Esophagus muscularis mucosa (tissue), 4 donors: Measurements from ENCODE around the gene F11R. TPM values are rescaled to one million over a fixed set of nuclear protein-coding genes. Genes with fewer than 3 reads are reported as not detected.

Experiments used
- DNase-seq: peaks from one replicate; pipeline ENCODE4 v3.0.0-alpha.2; 2017; ENCODE audit errors: extremely low spot score
- H3K27ac ChIP-seq, 4 donors: fragments of 200-600 bp; sonication (generic); replicated peaks in 1 of 4; 1 replicate in 3 of 4; 2 replicates in 1 of 4; pipeline ENCODE4 v1.5.1; 2016 to 2019; ENCODE audit warnings: mild to moderate bottlenecking in 1 of 4
- H3K27me3 ChIP-seq, 4 donors: fragments of 200-600 bp; sonication (generic); one replicate each; pipeline versions ENCODE4 v1.5.1 to v1.6.0; 2016 to 2019
- H3K36me3 ChIP-seq, 4 donors: fragments of 200-600 bp; sonication (generic); one replicate each; pipeline ENCODE4 v1.5.1; 2016 to 2019
- H3K4me1 ChIP-seq, 4 donors: fragments of 200-600 bp; sonication (generic); one replicate each; pipeline ENCODE4 v1.5.1; 2016 to 2019
- H3K4me3 ChIP-seq, 4 donors: fragments of 200-600 bp; sonication (generic); 1 replicate in 2 of 4; 2 replicates in 2 of 4; pipeline ENCODE4 v1.5.1; 2016 to 2019; ENCODE audit warnings: mild to moderate bottlenecking in 4 of 4, moderate library complexity in 1 of 4
- H3K9me3 ChIP-seq, 4 donors: fragments of 200-600 bp; sonication (generic); 1 replicate in 3 of 4; 2 replicates in 1 of 4; pipeline ENCODE4 v1.5.1; 2016 to 2019
- EP300 ChIP-seq: sonication (generic); formaldehyde crosslinking; IDR thresholded peaks from one replicate; pipeline ENCODE4 v1.6.1; 2017; ENCODE audit warnings: antibody characterized with exemption
- POLR2A ChIP-seq: fragments of 450-650 bp; IDR thresholded peaks from one replicate; pipeline ENCODE4 v1.6.1; 2017; ENCODE audit warnings: antibody characterized with exemption, moderate library complexity, mild to moderate bottlenecking, low read depth
- POLR2AphosphoS5 ChIP-seq, 2 donors: sonication (generic); formaldehyde crosslinking; IDR thresholded peaks; one replicate each; pipeline ENCODE4 v1.6.1; 2017; ENCODE audit warnings: antibody characterized with exemption in 2 of 2
- WGBS: methylation state at CpG from one replicate; pipeline ENCODE4 v1.1.5; 2018; 5-methylcytosine and 5-hydroxymethylcytosine counted together
- intact Hi-C: fragments of 100-400 bp; cut with DNase I; formaldehyde crosslinking; loops from one replicate; pipeline ENCODE4 v1.15.1; 2023
- total RNA-seq, 4 donors: library from RNA; depleted of rRNA; stranded (reverse); fragments of >200 nt; gene quantifications; one replicate each; pipeline versions ENCODE4 v1.1.0 to v1.2.1, GENCODE V29; 2016
- TF ChIP-seq, protein P1 (sequence below), 3 experiments: fragments of 200-600 bp in 2 of 3; fragments of 450-650 bp in 1 of 3; sonication (generic) in 2 of 3; IDR thresholded peaks; one replicate each; pipeline ENCODE4 v1.5.1; 2017 to 2019; ENCODE audit warnings: antibody characterized with exemption in 3 of 3, mild to moderate bottlenecking in 2 of 3, moderate library complexity in 1 of 3

Gene F11R
- total RNA-seq, 4 donors from 2014 or later = 9.1 to 17.7 (median 14.9) TPM

DNA sequence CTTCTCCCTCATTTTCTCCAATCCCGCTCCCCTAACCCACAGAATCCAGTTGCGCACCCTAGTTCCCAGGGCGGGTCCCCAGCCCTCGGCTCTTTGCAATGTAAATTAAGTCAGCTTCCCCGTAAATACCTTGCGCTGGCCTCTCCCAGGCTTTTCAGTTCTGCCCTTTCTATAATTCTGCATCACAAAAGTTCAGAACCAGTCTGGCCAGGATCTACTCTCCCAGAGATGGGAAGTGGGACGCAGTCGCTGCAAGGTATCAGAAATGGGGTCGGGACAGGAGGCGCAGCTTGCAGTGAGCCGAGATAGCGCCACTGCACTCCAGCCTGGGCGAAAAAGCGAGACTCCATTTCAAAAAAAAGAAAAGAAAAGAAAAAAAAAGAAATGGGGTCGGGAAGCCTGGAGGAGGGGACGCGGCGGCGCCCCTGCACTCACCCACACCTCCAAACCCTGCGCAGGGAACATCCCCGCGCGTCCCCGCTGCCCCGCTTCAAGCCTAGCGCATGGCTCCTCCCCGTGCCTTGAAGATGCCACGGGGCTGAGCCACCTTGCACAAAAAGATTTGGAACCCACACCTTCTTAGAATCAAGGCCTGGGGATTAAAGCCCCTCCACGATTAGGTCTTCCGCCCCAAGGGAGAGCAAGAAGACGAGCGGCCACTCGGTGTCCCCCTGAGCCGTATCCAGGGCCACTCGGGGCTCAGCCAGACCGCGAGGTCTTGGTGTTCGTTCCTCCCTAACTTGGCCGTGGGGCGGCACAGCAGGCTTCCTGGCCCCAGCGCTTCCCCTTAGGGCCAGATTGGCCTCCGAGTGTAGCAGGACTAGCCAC is 39.2 kb downstream of the F11R start:
- peaks cover 6 to 11% (median 9%) of the 10 kb centered on the region in 4 donors for H3K4me1 ChIP-seq
- peaks cover 0 to 55% (median 2%) of the 10 kb centered on the region in 4 donors for H3K27me3 ChIP-seq
- H3K9me3 ChIP-seq = no peaks in the 10 kb centered on the region
- TF ChIP-seq EP300 = no peak
- no peak for DNase-seq
- H3K4me3 ChIP-seq = no peak overlapping the region
- no peaks in the 10 kb centered on the region for H3K36me3 ChIP-seq
- 3% methylated on average over 34 of the region's 42 CpGs for WGBS
- intact Hi-C loops = no loop called here
- no peak overlapping the region for H3K27ac ChIP-seq

DNA sequence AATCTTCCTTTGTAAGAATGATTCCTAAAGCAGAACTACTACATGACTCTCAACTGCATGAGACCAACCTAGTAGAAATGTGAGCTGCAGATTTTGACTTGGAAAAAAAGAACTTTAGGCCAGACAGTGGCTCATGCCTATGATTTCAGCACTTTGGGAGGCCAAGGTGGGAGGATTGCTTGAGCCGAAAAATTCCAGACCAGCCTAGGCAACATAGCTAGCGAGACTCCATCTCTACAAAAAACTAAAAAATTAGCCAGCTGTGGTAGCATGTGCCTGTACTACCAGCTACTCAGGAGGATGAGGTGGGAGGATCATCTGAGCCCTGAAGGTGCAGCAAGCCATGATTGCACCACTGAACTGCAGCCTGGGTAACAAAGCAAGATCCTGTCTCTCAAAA is 41.7 kb downstream of the F11R start:
- 97% methylated on average over 2 of the region's 2 CpGs for WGBS
- H3K27me3 ChIP-seq = peaks cover 0 to 58% (median 2%) of the 10 kb centered on the region in 4 donors
- no peak for TF ChIP-seq POLR2AphosphoS5 (IDR thresholded peaks at IDR 0.05)
- no peak for TF ChIP-seq EP300
- TF ChIP-seq, protein P1, sequence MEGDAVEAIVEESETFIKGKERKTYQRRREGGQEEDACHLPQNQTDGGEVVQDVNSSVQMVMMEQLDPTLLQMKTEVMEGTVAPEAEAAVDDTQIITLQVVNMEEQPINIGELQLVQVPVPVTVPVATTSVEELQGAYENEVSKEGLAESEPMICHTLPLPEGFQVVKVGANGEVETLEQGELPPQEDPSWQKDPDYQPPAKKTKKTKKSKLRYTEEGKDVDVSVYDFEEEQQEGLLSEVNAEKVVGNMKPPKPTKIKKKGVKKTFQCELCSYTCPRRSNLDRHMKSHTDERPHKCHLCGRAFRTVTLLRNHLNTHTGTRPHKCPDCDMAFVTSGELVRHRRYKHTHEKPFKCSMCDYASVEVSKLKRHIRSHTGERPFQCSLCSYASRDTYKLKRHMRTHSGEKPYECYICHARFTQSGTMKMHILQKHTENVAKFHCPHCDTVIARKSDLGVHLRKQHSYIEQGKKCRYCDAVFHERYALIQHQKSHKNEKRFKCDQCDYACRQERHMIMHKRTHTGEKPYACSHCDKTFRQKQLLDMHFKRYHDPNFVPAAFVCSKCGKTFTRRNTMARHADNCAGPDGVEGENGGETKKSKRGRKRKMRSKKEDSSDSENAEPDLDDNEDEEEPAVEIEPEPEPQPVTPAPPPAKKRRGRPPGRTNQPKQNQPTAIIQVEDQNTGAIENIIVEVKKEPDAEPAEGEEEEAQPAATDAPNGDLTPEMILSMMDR (IDR thresholded peaks at IDR 0.05) = no peak
- no peak for TF ChIP-seq POLR2A
- H3K4me1 ChIP-seq = peaks cover 6 to 11% (median 9%) of the 10 kb centered on the region in 4 donors
- H3K4me3 ChIP-seq = no peak overlapping the region
- H3K27ac ChIP-seq = no peak overlapping the region
- no peaks in the 10 kb centered on the region for H3K9me3 ChIP-seq
- intact Hi-C loops = no loop called here
- no peak for DNase-seq
- H3K36me3 ChIP-seq = no peaks in the 10 kb centered on the region

DNA sequence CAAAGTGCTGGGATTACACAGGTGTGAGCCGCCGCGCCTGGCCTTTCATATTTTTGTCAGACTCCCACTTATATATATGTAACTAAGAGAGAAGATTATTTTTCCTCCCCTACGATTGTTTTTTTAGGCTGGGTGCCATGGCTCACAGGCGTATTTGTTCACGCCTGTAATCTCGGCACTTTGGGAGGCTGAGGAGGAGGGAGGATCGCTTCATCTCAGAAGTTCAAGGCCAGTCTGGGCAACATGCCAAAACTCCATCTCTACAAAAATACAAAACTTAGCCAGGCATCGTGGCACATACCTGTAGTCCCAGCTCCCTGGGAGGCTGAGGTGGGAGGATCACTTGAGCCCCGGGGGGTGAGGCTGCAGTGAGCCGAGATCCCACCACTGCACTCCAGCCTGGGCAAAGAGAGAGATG is 42.4 kb downstream of the F11R start:
- Histone ChIP-seq H3K4me3 (no peak overlapping the region), H3K4me1 (peaks cover 6 to 11% (median 9%) of the 10 kb centered on the region in 4 donors), H3K36me3 (no peaks in the 10 kb centered on the region), H3K27me3 (peaks cover 0 to 55% (median 2%) of the 10 kb centered on the region in 4 donors), H3K27ac (no peak overlapping the region), H3K9me3 (no peaks in the 10 kb centered on the region)
- DNase-seq = no peak
- TF ChIP-seq, protein P1 (IDR thresholded peaks at IDR 0.05) = no peak
- TF ChIP-seq POLR2AphosphoS5 (IDR thresholded peaks at IDR 0.05) (no peak), POLR2A (no peak), EP300 (no peak)
- intact Hi-C loops = no loop called here
- WGBS = 61% methylated on average over 11 of the region's 11 CpGs

DNA sequence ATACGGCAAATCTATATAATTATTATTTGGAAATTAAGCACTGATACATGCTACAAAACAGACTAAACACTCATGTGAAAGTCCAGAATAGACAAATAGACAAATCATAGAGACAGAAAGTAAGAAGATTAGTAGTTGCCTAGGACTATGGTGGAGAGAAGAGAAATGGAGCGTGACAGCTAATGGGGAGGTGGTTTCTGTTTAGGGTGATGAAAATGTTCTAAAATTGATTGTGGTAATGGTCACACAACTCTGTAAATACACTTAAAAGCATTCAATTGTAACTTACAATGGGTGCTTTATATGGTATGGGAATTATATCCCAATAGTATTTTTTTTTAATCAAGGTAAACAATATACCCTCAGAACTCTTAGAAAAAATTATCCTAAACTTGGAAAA is 45.9 kb downstream of the F11R start:
- no peak overlapping the region for H3K4me3 ChIP-seq
- TF ChIP-seq, protein P1 (IDR thresholded peaks at IDR 0.05) = no peak
- TF ChIP-seq EP300 (no peak), POLR2AphosphoS5 (IDR thresholded peaks at IDR 0.05) (no peak), POLR2A (no peak)
- DNase-seq = no peak
- peaks cover 0 to 29% (median 2%) of the 10 kb centered on the region in 4 donors for H3K27me3 ChIP-seq
- no peaks in the 10 kb centered on the region for H3K9me3 ChIP-seq
- H3K4me1 ChIP-seq = no peaks in the 10 kb centered on the region
- intact Hi-C loops = no loop called here
- no peak overlapping the region for H3K27ac ChIP-seq
- 85% methylated on average over 2 of the region's 2 CpGs for WGBS
- no peaks in the 10 kb centered on the region for H3K36me3 ChIP-seq

DNA sequence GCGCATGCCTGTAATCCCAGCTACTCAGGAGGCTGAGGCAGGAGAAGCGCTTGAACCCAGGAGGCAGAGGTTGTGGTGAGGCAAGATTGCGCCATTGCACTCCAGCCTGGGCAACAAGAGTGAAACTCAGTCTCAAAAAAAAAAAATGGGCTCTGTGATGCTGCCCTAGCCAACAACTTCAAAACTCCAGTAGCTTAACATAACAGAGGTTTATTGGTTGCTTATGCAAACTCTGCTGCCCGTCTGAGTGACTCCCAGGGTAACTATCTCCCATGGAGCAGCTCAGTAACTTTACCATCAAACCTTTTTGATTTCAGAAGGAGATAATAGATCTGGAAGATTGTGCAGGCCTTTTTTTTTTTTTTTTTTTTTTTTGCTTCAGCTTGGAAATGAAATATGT is 47.5 kb downstream of the F11R start:
- no peaks in the 10 kb centered on the region for H3K36me3 ChIP-seq
- H3K4me1 ChIP-seq = no peaks in the 10 kb centered on the region
- H3K27ac ChIP-seq = no peak overlapping the region
- no peak overlapping the region for H3K4me3 ChIP-seq
- TF ChIP-seq POLR2AphosphoS5 (IDR thresholded peaks at IDR 0.05) = no peak
- TF ChIP-seq, protein P1 (IDR thresholded peaks at IDR 0.05) = no peak
- no peak for TF ChIP-seq EP300
- TF ChIP-seq POLR2A = no peak
- H3K27me3 ChIP-seq = peaks cover 0 to 19% (median 2%) of the 10 kb centered on the region in 4 donors
- intact Hi-C loops = no loop called here
- no peak for DNase-seq
- WGBS = 73% methylated on average over 4 of the region's 4 CpGs
- no peaks in the 10 kb centered on the region for H3K9me3 ChIP-seq
